Fibroblast of skin of abdomen (primary cell): Measurements from ENCODE around the gene KCNG2.
"Not testable (repeated sequence)": the region's sequence is repeated elsewhere in the genome, so short reads cannot be mapped to it uniquely, and the experiment has no call there.

Source experiments
- DNase-seq: peaks from one replicate; pipeline ENCODE4 v3.0.0-alpha.2; 2013

KCNG2 gene

GRCh38 chr18:79872527-79873444 lies 75.0 kb downstream of the KCNG2 start:
- DNase-seq = no peak

GRCh38 chr18:79873449-79874110 lies 75.8 kb downstream of the KCNG2 start:
- no peak for DNase-seq

- DNase-seq = no peak
Measured at GRCh38 chr18:79874553-79875530, 77.1 kb downstream of the KCNG2 start.

- no peak for DNase-seq
Measured at GRCh38 chr18:79875531-79875919, 77.8 kb downstream of the KCNG2 start.

- DNase-seq = no peak
Measured at GRCh38 chr18:79875931-79876461, 78.3 kb downstream of the KCNG2 start.

GRCh38 chr18:79876497-79876896 lies 78.8 kb downstream of the KCNG2 start:
- no peak for DNase-seq

- DNase-seq = no peak
Measured at GRCh38 chr18:79877163-79878091, 79.7 kb downstream of the KCNG2 start.

GRCh38 chr18:79878246-79878645 lies 80.5 kb downstream of the KCNG2 start:
- DNase-seq = not testable (repeated sequence)

- no peak for DNase-seq
Measured at GRCh38 chr18:79878741-79879378, 81.1 kb downstream of the KCNG2 start.

GRCh38 chr18:79879566-79879965 lies 81.8 kb downstream of the KCNG2 start:
- DNase-seq = no peak

GRCh38 chr18:79881695-79882094 lies 84.0 kb downstream of the KCNG2 start:
- no peak for DNase-seq

- no peak for DNase-seq
Measured at GRCh38 chr18:79882522-79883241, 84.9 kb downstream of the KCNG2 start.

GRCh38 chr18:79883461-79884293 lies 85.9 kb downstream of the KCNG2 start:
- DNase-seq = no peak

GRCh38 chr18:79884294-79884962 lies 86.7 kb downstream of the KCNG2 start:
- DNase-seq = no peak

- DNase-seq = no peak
Measured at GRCh38 chr18:79884963-79885728, 87.4 kb downstream of the KCNG2 start.

- DNase-seq = no peak
Measured at GRCh38 chr18:79887181-79888000, 89.7 kb downstream of the KCNG2 start.

- DNase-seq = no peak
Measured at GRCh38 chr18:79888016-79888415, 90.3 kb downstream of the KCNG2 start.
